Smooth muscle cell (in vitro differentiated cells): ENCODE measurements around the gene CCRL2. TPM values are rescaled to one million over a fixed set of nuclear protein-coding genes. Genes with fewer than 3 reads are reported as not detected.
"Not testable (repeated sequence)": the region's sequence is repeated elsewhere in the genome, so short reads cannot be mapped to it uniquely, and the experiment has no call there.

Source experiments
- DNase-seq: peaks from one replicate; lab custom pipeline; 2025; ENCODE audit not compliant: unreplicated experiment; lab: John Stamatoyannopoulos, UW
- H2AFZ ChIP-seq: fragments of 200-600 bp; sonication (generic); 2 replicates; pipeline ENCODE4 v1.6.0; 2016; ENCODE audit warnings: antibody characterized with exemption, low read depth, mild to moderate bottlenecking
- H3F3A ChIP-seq: fragments of 200-600 bp; sonication (generic); 2 replicates; pipeline ENCODE4 v1.6.0; 2017; ENCODE audit warnings: antibody characterized with exemption, low read depth
- H3K27ac ChIP-seq: fragments of 200-600 bp; sonication (generic); 2 replicates; pipeline ENCODE4 v1.5.1; 2016; ENCODE audit warnings: low read depth, mild to moderate bottlenecking
- H3K27me3 ChIP-seq: fragments of 200-600 bp; sonication (generic); 2 replicates; pipeline ENCODE4 v1.6.1; 2016; ENCODE audit warnings: low read depth, mild to moderate bottlenecking
- H3K36me3 ChIP-seq: fragments of 200-600 bp; sonication (generic); 2 replicates; pipeline ENCODE4 v1.5.1; 2016; ENCODE audit warnings: low read depth
- H3K4me1 ChIP-seq: fragments of 200-600 bp; sonication (generic); 2 replicates; pipeline ENCODE4 v1.5.1; 2016; ENCODE audit warnings: low read depth
- H3K4me2 ChIP-seq: fragments of 200-600 bp; sonication (generic); 2 replicates; pipeline ENCODE4 v1.6.0; 2016; ENCODE audit warnings: mild to moderate bottlenecking
- H3K4me3 ChIP-seq: fragments of 200-600 bp; sonication (generic); 2 replicates; pipeline ENCODE4 v1.5.1; 2016; ENCODE audit warnings: mild to moderate bottlenecking
- H3K79me2 ChIP-seq: fragments of 200-600 bp; sonication (generic); 2 replicates; pipeline ENCODE4 v1.6.0; 2016; ENCODE audit warnings: low read depth, mild to moderate bottlenecking
- H3K9ac ChIP-seq: fragments of 200-600 bp; sonication (generic); 2 replicates; pipeline ENCODE4 v1.6.0; 2016; ENCODE audit warnings: low read depth
- H3K9me3 ChIP-seq: fragments of 200-600 bp; sonication (generic); replicated peaks from 2 replicates; pipeline ENCODE4 v1.5.1; 2016; ENCODE audit warnings: low read depth
- H4K20me1 ChIP-seq: fragments of 200-600 bp; sonication (generic); 2 replicates; pipeline ENCODE4 v1.6.0; 2016; ENCODE audit warnings: low read depth
- CTCF ChIP-seq: fragments of 200-600 bp; sonication (generic); IDR thresholded peaks from 2 replicates; pipeline ENCODE4 v1.5.1; 2017; ENCODE audit warnings: borderline replicate concordance, mild to moderate bottlenecking, antibody characterized with exemption; ENCODE audit not compliant: insufficient read depth, poor library complexity, severe bottlenecking
- WGBS: methylation state at CpG from one replicate; pipeline ENCODE4 v1.1.7; 2016; ENCODE audit warnings: low lambda C conversion rate; 5-methylcytosine and 5-hydroxymethylcytosine counted together
- polyA plus RNA-seq: library from polyadenylated mRNA; unstranded; fragments of >200 nt; fragmentation: Nextera tagmentation; extraction: Ambion mirVana; gene quantifications from 2 replicates; pipeline ENCODE4 v1.2.1, GENCODE V29; 2016
- total RNA-seq: library from RNA; depleted of rRNA; stranded (reverse); fragments of >200 nt; gene quantifications from 2 replicates; pipeline ENCODE4 v1.2.3, GENCODE V29; 2014

CCRL2 gene
- total and polyA plus RNA-seq, 2 experiments from 2014 or later, result not detected

- Histone ChIP-seq H3K4me3 (no peak overlapping the region), H3K4me1 (no peaks in the 10 kb centered on the region), H3K4me2 (no peak overlapping the region), H3K27me3 (no peaks in the 10 kb centered on the region), H3K27ac (no peak overlapping the region), H3K79me2 (no peaks in the 10 kb centered on the region), H3K9me3 (no peaks in the 10 kb centered on the region), H3K9ac (no peak overlapping the region), H4K20me1 (no peaks in the 10 kb centered on the region), H2AFZ (no peak overlapping the region), H3K36me3 (no peaks in the 10 kb centered on the region), H3F3A (no peaks in the 10 kb centered on the region)
- TF ChIP-seq CTCF, result no peak
- 92% methylated on average over 2 of the region's 2 CpGs for WGBS
- DNase-seq, result no peak
Measured at GRCh38 chr3:46420931-46421330, 13.9 kb downstream of the CCRL2 start.

- H3K4me3 ChIP-seq, result no peak overlapping the region
- no peaks in the 10 kb centered on the region for H4K20me1 ChIP-seq
- H3K27me3 ChIP-seq, result no peaks in the 10 kb centered on the region
- no peak overlapping the region for H3K4me2 ChIP-seq
- H3K36me3 ChIP-seq, result no peaks in the 10 kb centered on the region
- no peak for TF ChIP-seq CTCF
- no peak overlapping the region for H2AFZ ChIP-seq
- H3K27ac ChIP-seq, result no peak overlapping the region
- no peak overlapping the region for H3K9ac ChIP-seq
- no peak for DNase-seq
- H3K9me3 ChIP-seq, result no peaks in the 10 kb centered on the region
- no peaks in the 10 kb centered on the region for H3K4me1 ChIP-seq
- no peaks in the 10 kb centered on the region for H3F3A ChIP-seq
- no peaks in the 10 kb centered on the region for H3K79me2 ChIP-seq
- WGBS, result 86% methylated on average over 6 of the region's 6 CpGs
Measured at GRCh38 chr3:46422617-46423016, 15.6 kb downstream of the CCRL2 start.

GRCh38 chr3:46423588-46423987, 16.5 kb downstream of the CCRL2 start:
- Histone ChIP-seq H3K9me3 (no peaks in the 10 kb centered on the region), H4K20me1 (no peaks in the 10 kb centered on the region), H2AFZ (no peak overlapping the region), H3K4me2 (no peak overlapping the region), H3F3A (no peaks in the 10 kb centered on the region), H3K4me3 (no peak overlapping the region), H3K27ac (no peak overlapping the region), H3K36me3 (no peaks in the 10 kb centered on the region), H3K9ac (no peak overlapping the region), H3K79me2 (no peaks in the 10 kb centered on the region), H3K4me1 (no peaks in the 10 kb centered on the region), H3K27me3 (no peaks in the 10 kb centered on the region)
- no peak for TF ChIP-seq CTCF
- DNase-seq, result no peak
- 83% methylated on average over 5 of the region's 5 CpGs for WGBS

- 44% methylated on average over 4 of the region's 4 CpGs for WGBS
- H3K9ac ChIP-seq, H2AFZ ChIP-seq, H3F3A ChIP-seq, H3K9me3 ChIP-seq, H3K36me3 ChIP-seq, H3K4me3 ChIP-seq, H3K27me3 ChIP-seq, H4K20me1 ChIP-seq, H3K4me2 ChIP-seq, H3K27ac ChIP-seq, H3K4me1 ChIP-seq, DNase-seq, H3K79me2 ChIP-seq: not testable (repeated sequence)
Measured at GRCh38 chr3:46426476-46426875, 19.4 kb downstream of the CCRL2 start.
